ENCODE measurements around the gene DDI1.

DNA sequence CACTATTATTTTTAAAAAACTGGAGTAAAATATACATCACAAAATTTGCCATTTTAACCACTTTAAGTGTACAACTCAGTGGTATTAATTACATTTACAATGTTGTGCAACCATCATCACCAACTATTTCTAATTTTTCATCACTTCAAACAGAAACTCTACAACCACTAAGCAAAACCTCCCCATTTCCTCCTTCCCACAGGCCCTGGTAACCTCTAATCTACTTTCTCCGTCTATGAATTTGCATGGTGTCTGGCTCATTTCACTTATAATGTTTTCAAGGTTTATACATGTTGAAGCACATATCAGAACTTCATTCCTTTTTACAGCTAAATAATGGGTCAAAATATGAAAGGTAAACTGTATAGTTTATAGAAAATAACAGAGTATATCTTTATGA is 24.4 kb downstream of the DDI1 start:
- TF ChIP-seq, protein P1, sequence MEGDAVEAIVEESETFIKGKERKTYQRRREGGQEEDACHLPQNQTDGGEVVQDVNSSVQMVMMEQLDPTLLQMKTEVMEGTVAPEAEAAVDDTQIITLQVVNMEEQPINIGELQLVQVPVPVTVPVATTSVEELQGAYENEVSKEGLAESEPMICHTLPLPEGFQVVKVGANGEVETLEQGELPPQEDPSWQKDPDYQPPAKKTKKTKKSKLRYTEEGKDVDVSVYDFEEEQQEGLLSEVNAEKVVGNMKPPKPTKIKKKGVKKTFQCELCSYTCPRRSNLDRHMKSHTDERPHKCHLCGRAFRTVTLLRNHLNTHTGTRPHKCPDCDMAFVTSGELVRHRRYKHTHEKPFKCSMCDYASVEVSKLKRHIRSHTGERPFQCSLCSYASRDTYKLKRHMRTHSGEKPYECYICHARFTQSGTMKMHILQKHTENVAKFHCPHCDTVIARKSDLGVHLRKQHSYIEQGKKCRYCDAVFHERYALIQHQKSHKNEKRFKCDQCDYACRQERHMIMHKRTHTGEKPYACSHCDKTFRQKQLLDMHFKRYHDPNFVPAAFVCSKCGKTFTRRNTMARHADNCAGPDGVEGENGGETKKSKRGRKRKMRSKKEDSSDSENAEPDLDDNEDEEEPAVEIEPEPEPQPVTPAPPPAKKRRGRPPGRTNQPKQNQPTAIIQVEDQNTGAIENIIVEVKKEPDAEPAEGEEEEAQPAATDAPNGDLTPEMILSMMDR (IDR thresholded peaks at IDR 0.05), result no peak
- TF ChIP-seq POLR2A (IDR thresholded peaks at IDR 0.05), result no peak

Data from adrenal gland (tissue), 5 donors.